SKM-1 (cell line): ENCODE data around the gene FALEC.

Source experiments
- DNase-seq: peaks from one replicate; lab custom pipeline; 2025; ENCODE audit not compliant: unreplicated experiment; lab: John Stamatoyannopoulos, UW

Gene FALEC

GRCh38 chr1:150511985-150512660, 3.4 kb upstream of the FALEC start:
- no peak for DNase-seq

GRCh38 chr1:150512846-150513245, 2.7 kb upstream of the FALEC start:
- no peak for DNase-seq

DNA sequence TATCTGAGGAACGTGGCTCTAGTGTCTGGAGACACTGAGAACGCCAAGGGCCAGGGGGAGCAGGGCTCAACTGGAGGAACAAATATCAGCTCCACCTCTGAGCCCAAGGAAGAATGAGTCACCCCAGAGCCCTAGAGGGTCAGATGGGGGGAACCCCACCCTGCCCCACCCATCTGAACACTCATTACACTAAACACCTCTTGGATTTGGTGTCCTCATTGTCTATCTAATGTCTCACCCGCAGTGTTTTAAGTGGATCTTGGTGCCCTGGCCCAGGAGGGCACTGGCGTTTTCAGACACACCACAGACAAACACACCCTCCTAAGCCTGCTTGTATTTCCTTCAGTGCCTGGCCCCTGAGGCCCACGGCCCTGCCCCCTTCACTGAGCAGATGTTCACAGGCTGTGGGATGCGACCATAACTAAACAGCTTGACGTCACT, 2.2 kb upstream of the FALEC start:
- no peak for DNase-seq

DNA sequence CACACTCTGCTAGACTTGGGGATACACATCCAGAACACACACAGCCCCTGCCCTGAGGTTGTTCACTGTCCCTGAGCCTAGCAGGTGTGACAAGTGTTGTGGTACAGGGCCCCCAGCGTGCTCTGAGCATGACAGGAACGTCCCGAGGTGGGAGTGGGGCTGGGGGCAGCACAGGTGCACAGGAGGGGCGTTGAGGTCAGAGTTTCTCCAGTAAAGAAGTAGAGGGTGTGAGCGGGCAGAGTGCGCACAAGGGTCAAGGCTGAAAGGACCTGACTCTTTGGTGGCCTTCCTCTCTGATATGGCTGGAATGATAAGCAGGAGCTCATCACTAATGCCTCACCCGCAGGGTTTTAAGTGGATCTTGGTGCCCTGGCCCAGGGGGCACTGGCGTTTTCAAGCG, 1.3 kb upstream of the FALEC start:
- no peak for DNase-seq

- DNase-seq = no peak
Observed at GRCh38 chr1:150514913-150515327, 632 bp upstream of the FALEC start.

DNA sequence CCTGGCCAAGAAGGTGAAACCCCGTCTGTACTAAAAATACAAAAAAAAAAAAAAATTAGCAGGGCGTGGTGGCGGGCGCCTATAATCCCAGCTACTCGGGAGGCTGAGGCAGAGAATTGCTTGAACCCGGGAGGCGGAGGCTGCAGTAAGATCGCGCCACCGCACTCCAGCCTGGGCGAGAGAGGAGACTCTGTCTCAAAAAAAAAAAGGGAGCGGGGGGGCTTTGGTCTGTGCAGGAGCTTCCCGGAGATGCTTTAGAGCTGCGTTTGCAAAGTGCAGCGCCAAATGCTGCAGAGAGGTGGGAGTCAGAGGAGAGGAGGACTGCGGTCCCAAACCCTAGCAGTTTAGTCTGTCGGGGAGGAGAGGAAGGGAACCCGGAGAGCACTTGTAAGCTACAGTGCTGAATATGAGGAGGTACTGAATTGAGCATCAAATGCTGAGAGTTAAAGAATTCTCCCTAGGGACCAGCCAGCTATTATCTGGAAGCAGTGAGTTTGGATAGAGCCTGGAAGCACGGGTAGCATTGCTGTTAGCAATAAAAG, 569 bp downstream of the FALEC start:
- DNase-seq = no peak

- no peak for DNase-seq
Observed at GRCh38 chr1:150516616-150517015, 1.1 kb downstream of the FALEC start.

GRCh38 chr1:150521196-150521968, 5.8 kb downstream of the FALEC start:
- no peak for DNase-seq

GRCh38 chr1:150525348-150525747, 9.8 kb downstream of the FALEC start:
- DNase-seq = no peak

GRCh38 chr1:150528196-150528595, 12.6 kb downstream of the FALEC start:
- DNase-seq = no peak

DNA sequence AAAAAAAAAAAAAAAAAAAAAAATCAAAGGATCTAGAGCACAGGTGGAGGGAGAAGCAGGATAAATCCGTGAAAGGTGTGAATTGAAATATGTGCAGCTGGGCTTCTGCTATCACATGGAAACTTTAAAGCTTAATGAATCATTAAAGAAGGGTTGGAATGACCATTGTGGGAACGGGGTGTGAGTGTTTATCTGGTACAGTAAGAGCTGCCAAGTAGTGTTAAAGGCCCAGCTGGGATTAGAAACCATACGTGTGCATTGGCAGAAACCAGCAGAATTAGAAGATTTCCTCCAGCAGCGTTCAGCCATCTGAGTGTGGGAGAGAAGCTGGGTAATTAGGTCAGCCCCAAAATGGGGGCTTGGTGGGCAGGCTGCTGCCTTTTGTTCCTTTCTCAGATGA, 13.5 kb downstream of the FALEC start:
- no peak for DNase-seq

DNA sequence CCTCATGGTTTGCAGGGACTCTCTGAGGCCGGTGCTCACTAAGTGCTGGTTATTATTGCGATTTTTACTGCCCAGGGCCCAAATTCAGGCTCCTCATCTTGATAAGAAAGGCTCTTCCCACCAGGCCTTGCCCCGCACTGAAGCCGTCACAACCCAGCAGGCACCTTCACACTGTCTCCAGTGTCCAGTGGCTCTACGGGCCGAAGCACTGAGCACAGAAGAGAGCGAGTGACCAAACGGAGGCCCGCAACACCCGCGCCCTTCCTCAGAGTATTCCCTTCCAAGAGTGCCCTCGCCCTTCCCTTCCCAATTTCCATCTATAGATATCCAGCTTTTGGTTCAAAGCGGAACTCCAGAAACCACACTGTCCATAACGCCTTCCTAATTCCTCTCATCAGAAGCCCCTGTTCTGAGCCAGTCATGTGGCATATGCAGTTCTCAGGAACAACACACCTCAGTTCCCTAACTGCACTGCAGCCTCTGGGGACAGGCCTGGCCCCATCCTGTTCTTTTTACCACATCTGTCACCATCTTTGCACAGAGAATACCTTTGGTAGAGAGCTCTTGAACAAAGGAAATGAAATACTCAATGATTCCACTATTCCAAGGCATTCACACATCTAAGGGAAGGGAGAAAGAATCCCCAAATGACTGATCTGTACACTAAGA, 15.1 kb downstream of the FALEC start:
- no peak for DNase-seq

DNA sequence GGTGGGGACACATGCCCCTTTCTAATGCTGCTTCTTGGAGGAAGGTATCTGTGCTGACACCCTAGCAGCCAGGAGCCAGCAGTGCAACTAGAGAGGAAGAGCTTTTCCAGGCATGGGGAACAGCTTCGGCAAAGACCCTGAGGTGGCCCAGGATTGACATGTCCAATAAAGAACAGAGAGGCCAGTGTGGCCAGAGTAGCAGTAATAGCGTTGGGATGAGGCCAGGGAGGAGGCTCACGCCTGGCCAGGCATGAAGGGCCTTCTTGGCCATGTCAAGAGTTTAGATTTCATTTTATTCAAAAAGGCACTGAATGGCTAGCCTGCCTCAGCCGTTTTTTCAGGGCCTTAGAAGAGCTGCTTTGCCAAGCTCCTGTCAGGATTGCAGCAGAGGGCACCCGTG, 17.3 kb downstream of the FALEC start:
- DNase-seq = no peak

- DNase-seq = no peak
Observed at GRCh38 chr1:150534002-150534401, 18.4 kb downstream of the FALEC start.

- no peak for DNase-seq
Observed at GRCh38 chr1:150535511-150536287, 20.1 kb downstream of the FALEC start.

- DNase-seq = no peak
Observed at GRCh38 chr1:150536836-150537731, 21.5 kb downstream of the FALEC start.

DNA sequence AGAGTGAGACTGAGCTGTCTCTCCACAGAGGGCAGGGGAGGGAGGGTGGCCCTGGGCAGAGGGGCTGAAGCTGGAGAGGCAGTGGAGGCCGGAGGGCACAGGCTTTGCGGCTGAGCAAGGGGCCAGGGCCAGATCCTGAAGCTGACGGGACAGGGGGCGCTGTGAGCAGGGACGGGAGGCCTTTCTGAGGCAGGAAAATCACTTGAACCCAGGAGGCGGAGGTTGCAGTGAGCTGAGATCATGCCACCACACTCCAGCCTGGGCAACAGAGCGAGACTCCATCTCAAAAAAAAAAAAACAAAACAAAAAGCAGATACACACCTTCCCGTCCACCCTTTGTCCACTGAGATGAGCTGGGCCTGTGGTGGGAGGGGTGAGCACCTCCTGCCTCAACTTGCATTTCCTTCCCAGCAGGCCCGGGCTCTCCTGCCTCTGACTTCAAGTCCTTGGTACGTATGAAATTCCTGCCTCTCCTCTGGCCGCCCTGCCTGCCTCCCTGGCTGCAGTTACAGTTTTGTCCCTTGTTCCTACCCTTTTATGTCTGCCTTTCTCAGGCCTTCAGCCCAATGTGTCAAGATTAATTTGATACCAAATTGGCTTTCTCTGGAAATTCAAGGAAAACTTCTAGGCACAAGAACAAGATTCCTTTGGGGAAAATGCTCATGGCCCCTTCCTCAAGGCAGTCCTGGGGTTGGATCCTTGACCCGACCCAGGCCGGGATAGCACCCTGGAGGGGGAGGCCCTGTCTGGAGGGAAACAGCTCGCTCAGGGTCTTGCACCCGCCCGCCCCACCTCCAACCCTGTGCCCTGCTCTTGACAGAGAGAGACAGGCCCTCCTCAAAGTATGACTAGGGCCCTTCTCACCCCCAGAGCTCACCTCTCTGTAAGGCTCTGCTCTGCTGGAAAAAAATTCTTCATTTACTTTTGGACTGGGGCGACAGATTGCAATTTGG, 22.5 kb downstream of the FALEC start:
- no peak for DNase-seq

- no peak for DNase-seq
Observed at GRCh38 chr1:150543500-150544143, 28.1 kb downstream of the FALEC start.
